Endothelial cell (in vitro differentiated cells): ENCODE measurements around the gene RBM12. TPM values are rescaled to one million over a fixed set of nuclear protein-coding genes. Genes with fewer than 3 reads are reported as not detected.

ENCODE experiments used
- DNase-seq: peaks from one replicate; pipeline ENCODE4 v3.0.0; 2021; ENCODE audit warnings: low spot score
- H3K27ac Mint-ChIP-seq: one replicate; pipeline ENCODE4 v1.8.0; 2021; ENCODE audit warnings: mixed read lengths, inconsistent platforms; ENCODE audit not compliant: unreplicated experiment
- H3K27me3 Mint-ChIP-seq: one replicate; pipeline ENCODE4 v1.8.0; 2021; ENCODE audit warnings: mild to moderate bottlenecking, moderate library complexity, mixed read lengths, inconsistent platforms; ENCODE audit not compliant: unreplicated experiment
- H3K36me3 Mint-ChIP-seq: one replicate; pipeline ENCODE4 v1.8.0; 2021; ENCODE audit warnings: mild to moderate bottlenecking, low read depth, mixed read lengths, inconsistent platforms; ENCODE audit not compliant: unreplicated experiment
- H3K4me1 Mint-ChIP-seq: one replicate; pipeline ENCODE4 v1.8.0; 2021; ENCODE audit warnings: mild to moderate bottlenecking, mixed read lengths, inconsistent platforms; ENCODE audit not compliant: unreplicated experiment
- H3K4me3 Mint-ChIP-seq: one replicate; pipeline ENCODE4 v1.8.0; 2021; ENCODE audit warnings: mild to moderate bottlenecking, mixed read lengths, inconsistent platforms; ENCODE audit not compliant: unreplicated experiment
- H3K9me3 Mint-ChIP-seq: one replicate; pipeline ENCODE4 v1.8.0; 2021; ENCODE audit warnings: mixed read lengths, inconsistent platforms; ENCODE audit not compliant: unreplicated experiment
- total RNA-seq: library from RNA; stranded (reverse); fragmentation: NEBNext Ultra II Directional; extraction: Animal tissue kit (Norgen Biotek cat#: 25700); gene quantifications from one replicate; pipeline ENCODE4 v1.2.1, GENCODE V29; 2021; ENCODE audit not compliant: unreplicated experiment
- TF ChIP-seq, protein P1 (sequence below): fragments of 200-600 bp; sonication (generic); IDR thresholded peaks from one replicate; pipeline ENCODE4 v1.5.0; 2021; ENCODE audit warnings: antibody characterized with exemption; ENCODE audit not compliant: unreplicated experiment

Gene RBM12
- total RNA-seq, 1 donor from 2014 or later, result 121 TPM

DNA sequence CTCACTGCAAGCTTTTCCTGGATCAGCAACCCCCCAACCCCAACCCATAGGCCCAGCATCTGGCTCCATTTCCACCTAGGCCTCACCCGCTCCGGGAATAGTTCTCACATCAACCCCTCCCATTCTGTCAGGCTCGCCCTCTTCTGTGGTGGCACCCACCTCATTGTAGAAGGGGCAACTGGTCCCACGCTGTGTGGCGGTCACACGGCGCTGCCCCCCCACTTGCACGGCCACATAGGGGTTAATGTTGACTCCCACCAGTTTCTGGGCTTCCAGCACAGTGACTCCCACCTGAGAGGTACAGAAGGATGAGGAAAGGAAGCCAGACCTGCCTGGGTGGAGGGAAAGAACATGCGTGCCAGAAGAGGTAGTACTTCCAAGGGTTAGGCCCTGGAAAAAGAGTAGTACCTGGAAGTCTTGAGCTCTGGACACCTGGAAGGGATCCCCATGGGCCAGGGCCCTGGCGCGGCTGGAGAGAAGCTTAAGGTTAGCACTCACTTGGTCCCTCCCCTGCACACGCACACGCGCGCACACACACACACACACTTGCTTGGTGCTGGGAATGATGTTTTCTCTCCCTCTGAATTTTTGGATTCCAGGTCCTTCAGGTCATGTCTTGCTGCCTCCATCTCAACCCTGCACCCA, 61.7 kb downstream of the RBM12 start:
- peaks cover 3% of the 10 kb centered on the region for H3K36me3 Mint-ChIP-seq
- H3K27ac Mint-ChIP-seq, result no peak overlapping the region
- TF ChIP-seq, protein P1, sequence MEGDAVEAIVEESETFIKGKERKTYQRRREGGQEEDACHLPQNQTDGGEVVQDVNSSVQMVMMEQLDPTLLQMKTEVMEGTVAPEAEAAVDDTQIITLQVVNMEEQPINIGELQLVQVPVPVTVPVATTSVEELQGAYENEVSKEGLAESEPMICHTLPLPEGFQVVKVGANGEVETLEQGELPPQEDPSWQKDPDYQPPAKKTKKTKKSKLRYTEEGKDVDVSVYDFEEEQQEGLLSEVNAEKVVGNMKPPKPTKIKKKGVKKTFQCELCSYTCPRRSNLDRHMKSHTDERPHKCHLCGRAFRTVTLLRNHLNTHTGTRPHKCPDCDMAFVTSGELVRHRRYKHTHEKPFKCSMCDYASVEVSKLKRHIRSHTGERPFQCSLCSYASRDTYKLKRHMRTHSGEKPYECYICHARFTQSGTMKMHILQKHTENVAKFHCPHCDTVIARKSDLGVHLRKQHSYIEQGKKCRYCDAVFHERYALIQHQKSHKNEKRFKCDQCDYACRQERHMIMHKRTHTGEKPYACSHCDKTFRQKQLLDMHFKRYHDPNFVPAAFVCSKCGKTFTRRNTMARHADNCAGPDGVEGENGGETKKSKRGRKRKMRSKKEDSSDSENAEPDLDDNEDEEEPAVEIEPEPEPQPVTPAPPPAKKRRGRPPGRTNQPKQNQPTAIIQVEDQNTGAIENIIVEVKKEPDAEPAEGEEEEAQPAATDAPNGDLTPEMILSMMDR, result no peak
- H3K27me3 Mint-ChIP-seq, result peaks cover 18% of the 10 kb centered on the region
- peaks cover 2% of the 10 kb centered on the region for H3K4me1 Mint-ChIP-seq
- H3K9me3 Mint-ChIP-seq, result no peaks in the 10 kb centered on the region
- H3K4me3 Mint-ChIP-seq, result no peak overlapping the region
- no peak for DNase-seq

- TF ChIP-seq, protein P1, result no peak
- peaks cover 2% of the 10 kb centered on the region for H3K4me1 Mint-ChIP-seq
- peaks cover 6% of the 10 kb centered on the region for H3K36me3 Mint-ChIP-seq
- no peak overlapping the region for H3K27ac Mint-ChIP-seq
- H3K9me3 Mint-ChIP-seq, result no peaks in the 10 kb centered on the region
- peaks cover 18% of the 10 kb centered on the region for H3K27me3 Mint-ChIP-seq
- H3K4me3 Mint-ChIP-seq, result no peak overlapping the region
- no peak for DNase-seq
These were observed 62.7 kb downstream of the RBM12 start for GRCh38 chr20:35601990-35602389.

GRCh38 chr20:35600993-35601973, 63.4 kb downstream of the RBM12 start:
- Mint-ChIP-seq H3K4me1 (peaks cover 2% of the 10 kb centered on the region), H3K4me3 (peak overlapping the region; percentile 81), H3K36me3 (peaks cover 7% of the 10 kb centered on the region), H3K9me3 (no peaks in the 10 kb centered on the region), H3K27ac (no peak overlapping the region), H3K27me3 (peaks cover 18% of the 10 kb centered on the region)
- TF ChIP-seq, protein P1, result no peak
- peak; percentile 67 for DNase-seq

DNA sequence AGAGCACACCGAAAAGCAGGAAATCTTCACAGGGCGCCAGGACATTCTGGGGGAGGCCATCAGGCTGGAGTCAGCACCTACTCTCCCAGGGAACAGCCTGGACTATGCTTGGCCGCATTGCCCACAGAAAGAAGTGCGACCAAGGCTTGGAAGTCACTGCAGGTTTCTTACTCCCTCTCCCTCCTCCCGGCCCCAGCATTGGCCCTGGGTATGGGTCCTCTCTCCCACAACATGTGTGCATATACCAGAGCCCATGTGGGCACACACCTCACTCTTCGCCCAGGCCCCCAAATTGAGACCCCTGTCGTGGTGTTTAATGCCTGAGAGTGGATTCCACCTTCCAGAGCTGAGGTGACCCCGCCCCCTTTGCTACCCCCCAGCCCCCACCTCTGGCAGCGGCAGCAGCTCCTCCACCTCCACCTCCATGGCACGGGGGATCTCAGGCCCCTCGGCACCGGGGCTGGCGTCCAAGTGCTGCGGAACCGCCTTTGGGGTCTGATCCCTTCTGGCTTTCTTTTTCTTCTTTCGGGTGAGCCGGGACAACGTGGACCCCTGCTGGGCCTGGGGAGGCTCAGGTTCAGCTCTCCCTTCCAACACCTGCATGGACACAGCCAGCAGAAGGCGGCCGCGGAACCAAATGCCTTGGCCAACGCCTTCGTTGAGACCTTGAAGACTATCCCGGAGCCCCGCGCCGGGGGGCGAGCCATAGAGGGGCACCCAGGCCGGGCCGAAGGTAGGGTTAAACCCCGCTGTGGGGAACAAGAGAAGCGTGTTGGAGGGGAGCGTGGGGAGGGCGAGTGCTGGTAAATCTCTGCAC, 64.3 kb downstream of the RBM12 start:
- no peak for DNase-seq
- Mint-ChIP-seq H3K27me3 (peaks cover 18% of the 10 kb centered on the region), H3K4me1 (peaks cover 2% of the 10 kb centered on the region), H3K9me3 (no peaks in the 10 kb centered on the region), H3K4me3 (no peak overlapping the region), H3K27ac (no peak overlapping the region), H3K36me3 (peaks cover 7% of the 10 kb centered on the region)
- TF ChIP-seq, protein P1, result no peak
